GM21529 (cell line): ENCODE data around the gene ACTR6.
"Not testable (repeated sequence)": the region's sequence is repeated elsewhere in the genome, so short reads cannot be mapped to it uniquely, and the experiment has no call there.

Experiments used
- ATAC-seq: cut with Tn5 transposase; IDR thresholded peaks from one replicate; pipeline ENCODE4 v1.9.1; 2021; ENCODE audit not compliant: unreplicated experiment

Gene ACTR6

DNA sequence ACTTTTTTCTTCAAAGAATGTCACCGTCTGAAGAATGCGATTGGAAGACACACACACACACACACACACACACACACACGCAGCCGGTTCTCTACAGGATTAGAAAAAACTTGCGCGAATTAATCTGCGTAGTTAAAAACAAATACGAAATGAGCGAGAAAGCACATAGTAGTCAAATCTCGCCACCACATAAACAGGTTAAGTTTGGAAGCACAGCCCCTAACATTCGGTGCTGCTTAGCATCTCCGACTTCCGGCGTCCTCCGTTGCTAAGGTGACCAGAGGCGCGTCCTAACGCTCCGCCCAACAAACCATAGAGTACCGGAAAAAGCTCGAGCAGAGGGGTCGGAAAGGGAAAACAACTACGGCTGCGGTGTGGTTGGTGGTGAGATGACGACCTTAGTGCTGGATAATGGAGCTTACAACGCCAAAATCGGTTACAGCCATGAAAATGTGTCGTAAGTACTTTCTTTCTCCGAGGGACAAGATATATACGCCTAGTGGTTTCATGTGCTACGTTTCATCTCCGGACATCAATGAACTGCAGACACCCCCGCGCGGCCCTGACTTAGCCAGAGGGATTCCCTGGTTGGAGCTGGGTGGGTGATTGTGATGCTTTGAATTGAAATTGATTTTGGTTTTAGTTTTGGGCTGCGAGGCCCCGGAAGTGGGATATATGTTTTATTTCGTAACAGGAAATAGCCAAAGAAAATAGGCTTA, at the start of gene ACTR6:
TSS of gene ACTR6 (plus strand) at position 353 of the 719 bp plus-strand sequence. CDS start at position 390, 37 bp downstream.
- ATAC-seq = peak; percentile 88

DNA sequence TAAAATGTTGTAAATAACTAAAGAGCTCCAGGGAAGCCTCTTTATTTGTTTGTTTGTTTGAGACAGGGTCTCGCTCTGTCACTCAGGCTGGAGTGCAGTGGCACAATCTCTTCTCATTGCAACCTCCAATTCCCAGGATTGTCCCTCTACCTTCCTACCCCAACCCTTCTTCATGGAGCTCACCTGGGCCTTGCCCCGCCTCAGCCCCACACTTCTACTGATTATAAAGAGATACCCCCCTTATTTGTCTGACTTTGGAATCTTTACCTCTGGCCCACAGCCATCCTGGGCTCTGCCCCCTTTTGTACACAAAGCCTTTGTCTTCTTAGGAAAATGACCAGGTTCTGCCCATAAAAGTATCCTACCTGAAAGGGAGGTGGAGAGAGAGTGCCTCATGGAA, 48.8 kb upstream of the ACTR6 start:
- no peak for ATAC-seq

DNA sequence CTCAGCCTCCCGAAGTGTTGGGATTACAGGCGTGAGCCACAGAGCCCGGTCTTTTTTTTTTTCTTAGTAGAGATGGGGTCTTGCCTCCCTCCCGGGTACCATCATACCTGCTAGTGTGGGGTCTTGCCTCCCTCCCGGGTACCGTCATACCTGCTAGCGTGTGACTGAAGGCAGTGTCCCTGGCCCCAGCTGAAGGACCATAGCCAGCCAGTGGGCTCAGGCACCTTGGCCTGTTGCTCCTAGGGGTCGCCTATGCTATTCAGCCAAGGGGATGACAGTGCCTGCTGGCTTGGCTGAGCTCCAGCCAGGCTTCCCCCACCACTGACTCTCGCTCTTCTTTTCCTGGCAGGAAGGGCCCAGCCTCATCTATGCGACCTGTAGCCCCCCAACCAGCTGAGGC, 47.5 kb upstream of the ACTR6 start:
- ATAC-seq = no peak

DNA sequence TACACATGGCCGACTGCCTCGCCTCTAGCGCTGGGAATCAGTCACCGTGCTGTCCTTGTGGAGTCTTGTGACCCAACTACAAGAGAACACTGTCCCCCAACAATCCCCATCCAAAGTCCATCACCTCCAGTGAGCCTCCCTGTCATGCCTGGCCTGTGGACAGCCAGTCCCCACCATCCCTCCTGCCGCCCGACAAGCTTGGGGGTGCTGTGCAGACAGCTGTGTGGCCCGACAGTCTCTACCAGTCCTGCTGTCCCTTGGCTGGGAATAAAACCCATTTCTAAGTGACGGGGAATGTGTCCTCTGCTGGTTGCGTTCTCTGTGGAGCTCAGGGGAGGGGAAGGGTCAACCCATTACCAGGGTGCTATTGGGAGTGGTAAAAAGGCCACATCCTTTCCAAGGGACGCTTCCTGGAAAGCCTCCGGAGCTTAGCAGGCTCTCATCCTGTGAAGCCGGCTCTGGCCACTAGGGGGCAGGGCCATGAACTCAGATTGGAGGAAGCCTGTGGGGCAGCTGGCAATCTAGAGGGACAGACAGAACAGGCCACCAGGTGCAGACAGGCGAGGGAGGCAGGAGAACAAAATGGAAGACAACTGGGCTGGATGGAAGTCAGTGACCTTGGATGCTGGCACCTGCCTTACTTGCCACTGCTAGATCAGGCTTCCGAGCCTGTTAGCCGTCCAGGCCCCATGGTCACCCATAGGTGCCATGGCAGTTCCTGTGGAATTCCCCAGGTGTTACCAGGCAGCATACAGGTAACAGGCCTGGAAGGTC, 46.0 kb upstream of the ACTR6 start:
- peak; percentile 85 for ATAC-seq

- no peak for ATAC-seq
Measured at GRCh38 chr12:100156731-100157426, 43.7 kb upstream of the ACTR6 start.

DNA sequence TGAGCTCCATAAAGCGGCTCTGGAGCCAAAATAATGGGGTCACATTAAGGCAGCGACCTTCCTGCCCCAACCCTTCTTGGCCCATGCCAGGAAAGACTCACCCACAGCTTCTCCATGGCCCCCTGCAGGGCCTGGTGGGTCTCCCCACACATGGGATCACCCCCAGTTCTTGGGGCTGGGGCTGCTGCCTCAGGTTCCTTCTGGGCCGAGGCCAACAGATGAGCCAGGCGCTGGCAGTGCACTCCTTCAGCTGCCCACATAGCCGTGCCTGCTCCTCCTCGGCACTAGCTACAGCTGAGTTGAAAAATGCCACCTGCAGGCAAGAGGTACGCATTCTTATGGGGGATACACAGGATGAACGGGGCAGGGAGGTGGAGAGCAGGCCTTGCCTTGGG, 43.2 kb upstream of the ACTR6 start:
- ATAC-seq = no peak

GRCh38 chr12:100158535-100158934, 42.1 kb upstream of the ACTR6 start:
- no peak for ATAC-seq

GRCh38 chr12:100159391-100160104, 41.1 kb upstream of the ACTR6 start:
- ATAC-seq = no peak

DNA sequence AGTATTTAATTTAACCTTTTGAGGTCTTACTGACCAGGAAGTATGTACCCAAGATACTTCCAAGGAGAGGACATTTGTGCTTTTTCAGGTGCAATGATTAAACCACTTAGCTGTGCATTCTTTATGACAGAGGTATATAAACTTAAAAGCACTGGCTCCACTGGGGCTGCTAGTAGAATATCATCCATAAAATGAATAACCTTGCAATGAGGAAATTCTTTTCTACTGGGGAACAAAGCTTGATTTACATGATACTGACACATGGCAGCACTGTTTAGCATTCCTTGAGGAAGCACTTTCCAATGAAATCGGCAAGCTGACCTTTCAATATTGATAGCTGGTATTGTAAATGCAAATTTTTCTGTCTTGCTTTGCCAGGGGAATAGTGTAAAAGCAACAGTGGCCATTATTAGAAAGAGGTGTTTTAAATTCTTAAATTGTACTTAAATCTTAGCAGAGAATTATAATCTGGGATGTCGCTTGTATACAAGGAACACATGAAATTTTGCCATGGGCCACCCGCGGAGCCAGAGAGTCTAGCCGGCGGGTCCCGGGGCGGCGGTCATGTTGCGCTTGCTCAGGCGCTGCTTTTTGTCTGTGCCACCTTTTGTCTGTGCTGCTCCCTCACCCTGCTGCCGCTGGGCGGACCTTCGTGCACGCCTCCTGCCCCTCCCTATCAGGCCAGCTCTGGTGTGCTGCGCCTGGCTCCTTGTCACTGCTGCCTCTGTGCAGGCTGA, 37.0 kb upstream of the ACTR6 start:
- peak; percentile 95 for ATAC-seq

DNA sequence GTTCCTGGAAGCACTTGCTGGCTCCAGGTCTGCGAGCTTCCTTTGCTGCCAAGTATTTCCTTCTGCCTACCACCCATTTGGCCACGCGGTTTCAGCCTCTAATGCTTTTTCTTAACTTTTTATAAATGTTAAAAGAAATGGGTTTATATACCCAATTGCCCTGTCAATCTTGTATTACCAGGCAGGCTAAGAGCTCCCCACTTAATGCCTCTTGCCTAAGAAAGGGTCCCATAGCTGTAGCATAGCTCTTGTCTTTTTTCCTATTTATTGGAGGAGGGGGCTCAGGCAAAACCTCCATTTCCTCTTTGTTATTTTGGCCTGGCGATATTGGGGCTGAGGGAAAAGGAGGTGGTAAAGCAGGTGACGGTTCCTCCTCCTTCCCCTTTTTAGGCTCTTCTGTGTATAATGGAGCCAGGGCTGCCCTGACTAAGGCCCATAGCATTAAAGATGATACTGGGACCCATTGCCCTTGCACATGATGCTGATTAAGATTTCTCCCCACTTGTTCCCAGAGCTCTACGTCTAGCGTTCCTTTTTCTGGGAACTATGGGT, 36.4 kb upstream of the ACTR6 start:
- peak; percentile 21 for ATAC-seq

DNA sequence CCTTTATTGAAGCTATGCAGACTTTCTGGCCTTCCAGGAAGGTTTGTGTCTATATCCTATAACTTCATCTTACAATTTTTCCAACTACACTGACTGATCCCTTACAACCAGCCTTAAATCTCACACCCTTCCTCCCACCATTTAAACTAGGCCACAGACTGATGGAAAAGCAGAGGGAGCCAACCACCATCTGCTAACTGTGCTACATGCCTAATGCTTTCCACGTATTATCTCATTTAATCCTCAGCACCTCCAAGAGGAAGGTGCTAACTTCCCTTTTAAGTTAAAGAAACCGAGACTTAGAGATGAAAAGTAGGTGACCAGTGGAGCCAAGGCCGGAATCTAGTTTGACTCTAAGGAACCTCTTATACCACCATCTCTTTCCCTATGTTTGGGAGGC, 35.3 kb upstream of the ACTR6 start:
- ATAC-seq = no peak

DNA sequence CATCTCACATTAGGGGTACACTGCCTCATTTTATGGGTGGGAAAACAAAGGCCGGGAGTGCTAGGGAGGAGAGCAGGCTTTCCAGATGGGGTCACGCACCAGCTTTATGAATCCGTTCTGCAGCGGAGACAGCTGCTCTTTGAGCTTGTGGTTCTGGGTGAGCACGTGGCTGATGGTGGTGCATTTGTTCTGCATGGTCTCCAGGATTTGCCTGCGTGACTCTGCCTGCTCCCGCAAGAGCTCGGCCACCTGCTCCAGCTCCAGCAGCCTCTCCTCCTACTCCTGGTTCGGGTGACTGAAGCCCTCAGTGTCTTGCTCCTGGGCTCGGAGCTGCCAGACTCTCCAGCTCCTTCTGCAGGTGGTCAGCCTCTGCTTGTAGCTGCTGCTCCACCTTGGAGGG, 34.4 kb upstream of the ACTR6 start:
- no peak for ATAC-seq

DNA sequence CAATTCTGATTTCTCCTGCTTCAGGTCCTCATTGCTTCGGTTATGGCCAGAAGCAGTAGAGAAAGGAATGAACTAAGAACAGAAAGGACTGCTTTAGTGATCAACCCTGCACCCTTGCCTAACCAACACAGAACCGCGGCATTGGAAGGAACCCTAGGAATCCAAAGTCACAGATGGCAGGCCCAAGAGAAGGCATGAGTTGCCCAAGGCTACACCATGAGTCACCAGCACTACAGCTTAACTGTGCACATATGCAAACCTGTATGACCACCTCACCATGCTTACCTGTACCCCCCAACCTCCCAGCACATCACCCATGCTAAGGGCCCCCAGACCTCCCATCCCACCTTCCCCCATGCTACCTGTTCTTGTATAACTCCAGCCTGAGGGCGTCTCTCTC, 32.1 kb upstream of the ACTR6 start:
- no peak for ATAC-seq

DNA sequence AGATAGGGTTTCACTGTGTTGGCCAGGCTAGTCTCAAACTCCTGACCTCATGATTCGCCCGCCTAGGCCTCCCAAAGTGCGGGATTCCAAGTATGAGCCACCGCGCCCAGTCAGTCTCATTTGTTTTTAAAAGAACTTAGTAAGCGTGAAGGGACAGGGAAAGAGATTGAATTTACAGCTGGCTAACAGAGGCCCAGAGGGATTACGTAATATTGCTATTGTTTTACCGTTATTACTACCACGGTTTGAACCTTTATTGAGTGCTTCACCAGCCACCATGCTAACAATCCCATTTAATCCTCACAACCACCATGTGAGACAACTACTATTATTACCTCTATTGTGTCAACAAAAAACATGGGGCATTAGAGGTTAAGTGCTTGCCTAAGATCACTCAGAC, 31.3 kb upstream of the ACTR6 start:
- no peak for ATAC-seq

DNA sequence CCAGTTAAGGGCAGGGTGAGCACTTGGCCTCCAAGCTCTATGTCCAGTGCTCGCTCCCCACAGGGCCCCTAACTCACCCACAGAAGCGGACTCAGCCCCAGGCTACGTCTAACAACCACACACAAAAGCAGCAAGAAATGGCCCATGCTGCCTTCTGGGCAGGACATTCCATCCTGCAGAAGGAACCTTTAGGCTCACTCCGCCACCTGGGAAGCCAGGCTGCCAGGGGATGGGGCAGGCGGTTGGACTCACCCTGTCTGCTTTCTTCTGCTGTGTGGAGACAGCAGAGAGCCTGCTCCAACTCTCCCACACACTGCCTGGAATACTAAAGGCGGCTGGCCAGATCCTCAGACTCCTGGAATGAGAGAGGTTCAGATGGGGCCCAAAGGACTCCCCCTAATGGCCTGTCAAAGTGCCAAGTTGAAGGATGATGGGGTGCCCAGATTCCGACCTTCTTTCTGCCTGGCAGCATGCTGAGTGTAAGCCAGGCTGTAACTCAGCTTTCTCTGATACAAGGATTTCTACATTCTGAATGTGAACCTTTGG, 30.2 kb upstream of the ACTR6 start:
- no peak for ATAC-seq

DNA sequence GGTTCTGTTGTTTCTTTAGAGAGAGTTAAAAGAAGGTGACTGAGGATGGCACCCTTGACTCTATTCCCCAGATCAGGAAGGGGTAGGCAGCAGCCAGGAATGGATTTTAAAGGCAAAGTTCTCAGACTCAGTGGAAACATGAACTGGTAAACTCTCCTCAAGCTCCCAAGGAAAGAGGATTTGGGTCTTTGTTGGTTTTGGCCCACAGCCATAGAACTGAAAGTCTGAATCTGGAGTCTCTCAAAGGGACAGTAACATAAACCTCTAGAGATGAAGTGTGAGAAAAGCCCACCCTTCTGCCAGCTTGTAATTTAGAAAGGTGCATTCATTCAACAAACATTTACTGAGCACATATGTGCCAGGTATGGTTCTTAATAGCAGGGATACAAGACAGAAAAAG, 29.4 kb upstream of the ACTR6 start:
- ATAC-seq = no peak

DNA sequence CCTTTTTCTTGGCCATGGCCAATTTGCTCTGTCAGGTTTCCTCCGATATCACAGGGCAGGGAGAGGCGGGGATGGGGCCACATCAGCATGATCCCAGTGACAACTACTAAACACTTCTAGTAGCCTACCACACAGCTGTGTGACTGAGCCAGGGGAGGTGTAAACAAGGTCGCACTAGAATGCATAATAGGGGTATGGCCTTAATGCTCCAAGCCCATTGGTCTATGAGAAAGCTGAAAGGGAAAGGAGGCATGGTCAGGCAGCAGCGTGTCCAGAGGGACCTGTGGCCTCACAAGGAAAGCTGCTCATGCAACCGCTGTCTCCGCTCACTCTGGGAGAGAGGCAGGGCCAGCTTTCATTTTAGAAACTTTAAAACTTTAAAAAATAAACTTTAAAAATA, 27.5 kb upstream of the ACTR6 start:
- ATAC-seq = no peak

GRCh38 chr12:100174495-100174894, 26.1 kb upstream of the ACTR6 start:
- no peak for ATAC-seq

DNA sequence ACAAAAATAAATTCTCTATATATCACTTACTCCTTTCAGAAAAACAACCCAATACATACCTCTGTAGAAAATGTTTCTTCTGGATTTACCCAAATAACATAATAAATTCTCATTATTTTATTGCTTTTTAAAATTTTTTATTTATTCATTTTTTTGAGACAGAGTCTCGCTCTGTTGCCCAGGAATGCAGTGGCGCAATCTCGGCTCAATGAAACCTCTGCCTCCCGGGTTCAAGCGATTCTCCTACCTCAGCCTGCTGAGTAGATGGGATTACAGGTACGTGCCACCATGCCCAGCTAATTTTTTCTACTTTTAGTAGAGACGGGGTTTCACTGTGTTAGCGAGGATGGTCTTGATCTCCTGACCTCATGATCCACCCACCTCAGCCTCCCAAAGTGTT, 24.1 kb upstream of the ACTR6 start:
- ATAC-seq = not testable (repeated sequence)

DNA sequence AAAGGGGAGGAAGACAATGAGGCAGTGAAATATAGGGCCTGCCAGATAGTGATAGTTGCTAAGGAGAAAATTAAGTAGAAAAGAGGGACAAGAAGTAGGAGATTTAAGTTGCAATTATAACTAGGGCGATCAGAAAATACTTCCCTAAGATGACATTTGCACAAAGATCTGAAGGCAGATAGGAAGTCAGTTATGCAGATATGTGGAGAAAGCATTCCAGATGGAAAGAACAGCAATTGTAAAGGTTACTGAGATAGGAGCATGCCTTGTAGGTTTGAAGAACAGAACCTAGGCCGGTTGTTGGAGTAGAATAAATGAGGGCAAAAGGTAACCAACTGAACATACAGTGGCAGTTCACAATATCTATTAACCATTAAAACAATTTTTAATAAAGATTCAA, 21.4 kb upstream of the ACTR6 start:
- ATAC-seq = no peak
